ENCODE measurements around the gene TWIST1. TPM values are rescaled to one million over a fixed set of nuclear protein-coding genes. Genes with fewer than 3 reads are reported as not detected.
A peak's percentile ranks its signal among the peaks of the same experiment; 100 is the strongest.

TWIST1 gene
- total RNA-seq, 4 donors from 2014 or later = 5.6 to 35.9 (median 21.5) TPM

GRCh38 chr7:19110776-19111175, 6.7 kb downstream of the TWIST1 start:
- Histone ChIP-seq H3K27me3 (peaks cover 84% of the 10 kb centered on the region), H3K4me1 (peaks cover 0 to 48% (median 9%) of the 10 kb centered on the region in 3 donors), H3K9me3 (no peaks in the 10 kb centered on the region), H3K27ac (peak overlapping the region in 2 of 4 donors; percentile 42 to 52), H3K4me3 (no peak overlapping the region), H3K36me3 (no peaks in the 10 kb centered on the region)
- no peak for ATAC-seq
- 53 to 67% methylated on average over 3 to 6 of the region's 6 CpGs for WGBS, 2 donors (ENCODE audit: low coverage in 1 of 2)
- TF ChIP-seq, protein P1, sequence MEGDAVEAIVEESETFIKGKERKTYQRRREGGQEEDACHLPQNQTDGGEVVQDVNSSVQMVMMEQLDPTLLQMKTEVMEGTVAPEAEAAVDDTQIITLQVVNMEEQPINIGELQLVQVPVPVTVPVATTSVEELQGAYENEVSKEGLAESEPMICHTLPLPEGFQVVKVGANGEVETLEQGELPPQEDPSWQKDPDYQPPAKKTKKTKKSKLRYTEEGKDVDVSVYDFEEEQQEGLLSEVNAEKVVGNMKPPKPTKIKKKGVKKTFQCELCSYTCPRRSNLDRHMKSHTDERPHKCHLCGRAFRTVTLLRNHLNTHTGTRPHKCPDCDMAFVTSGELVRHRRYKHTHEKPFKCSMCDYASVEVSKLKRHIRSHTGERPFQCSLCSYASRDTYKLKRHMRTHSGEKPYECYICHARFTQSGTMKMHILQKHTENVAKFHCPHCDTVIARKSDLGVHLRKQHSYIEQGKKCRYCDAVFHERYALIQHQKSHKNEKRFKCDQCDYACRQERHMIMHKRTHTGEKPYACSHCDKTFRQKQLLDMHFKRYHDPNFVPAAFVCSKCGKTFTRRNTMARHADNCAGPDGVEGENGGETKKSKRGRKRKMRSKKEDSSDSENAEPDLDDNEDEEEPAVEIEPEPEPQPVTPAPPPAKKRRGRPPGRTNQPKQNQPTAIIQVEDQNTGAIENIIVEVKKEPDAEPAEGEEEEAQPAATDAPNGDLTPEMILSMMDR (IDR thresholded peaks at IDR 0.05) = no peak
- TF ChIP-seq POLR2AphosphoS5 (IDR thresholded peaks at IDR 0.05) (no peak), POLR2A (IDR thresholded peaks at IDR 0.05) (no peak), EP300 (IDR thresholded peaks at IDR 0.05) (no peak)

DNA sequence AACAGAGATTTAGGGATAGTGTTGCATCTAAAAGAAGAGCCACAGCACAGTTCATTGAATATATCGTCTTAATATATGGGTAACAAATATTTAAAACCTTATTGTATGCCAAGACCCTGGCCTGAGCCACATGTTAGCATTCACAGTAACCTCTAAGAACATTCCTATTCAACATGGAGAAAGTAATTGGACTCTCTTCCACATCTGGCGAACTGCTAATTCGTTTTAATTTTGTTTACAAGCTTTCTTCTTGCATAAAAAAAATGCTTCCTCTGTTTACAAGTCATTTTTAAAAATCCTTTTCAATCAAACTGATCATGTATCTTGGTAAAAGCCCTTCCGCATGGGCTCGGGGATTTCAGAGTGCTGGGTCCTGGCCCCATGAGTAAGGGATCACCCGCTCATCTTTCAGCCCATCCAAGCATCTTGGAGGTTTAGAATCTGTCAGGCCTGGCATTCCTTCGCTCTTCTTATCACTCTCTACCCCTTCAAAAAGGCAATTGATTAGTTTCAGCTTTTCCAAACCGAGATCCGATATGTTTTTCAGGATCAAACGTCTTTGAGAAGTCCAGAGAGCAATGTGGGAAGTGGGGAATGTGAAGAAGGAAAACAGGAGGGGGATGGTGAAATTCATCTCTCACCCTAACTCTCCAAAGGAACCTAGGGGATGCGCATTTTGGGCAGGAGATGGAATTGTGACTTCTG, 7.3 kb downstream of the TWIST1 start:
- H3K27me3 ChIP-seq = peaks cover 86% of the 10 kb centered on the region
- 74 to 78% methylated on average over 7 to 11 of the region's 11 CpGs for WGBS, 2 donors (ENCODE audit: low coverage in 1 of 2)
- no peaks in the 10 kb centered on the region for H3K9me3 ChIP-seq
- no peak for ATAC-seq
- TF ChIP-seq, protein P1 (IDR thresholded peaks at IDR 0.05) = no peak
- no peak for TF ChIP-seq POLR2AphosphoS5 (IDR thresholded peaks at IDR 0.05)
- TF ChIP-seq POLR2A (IDR thresholded peaks at IDR 0.05) = no peak
- TF ChIP-seq EP300 (IDR thresholded peaks at IDR 0.05) = no peak
- H3K27ac ChIP-seq = peak overlapping the region in 1 of 4 donors; percentile 52
- no peaks in the 10 kb centered on the region for H3K36me3 ChIP-seq
- peaks cover 0 to 44% (median 9%) of the 10 kb centered on the region in 3 donors for H3K4me1 ChIP-seq
- no peak overlapping the region for H3K4me3 ChIP-seq

- TF ChIP-seq EP300 (IDR thresholded peaks at IDR 0.05) = no peak
- peaks cover 95% of the 10 kb centered on the region for H3K27me3 ChIP-seq
- ATAC-seq = no peak
Observed at GRCh38 chr7:19109000-19109946, 8.2 kb downstream of the TWIST1 start.

GRCh38 chr7:19107356-19108146, 9.9 kb downstream of the TWIST1 start:
- peak overlapping the region in 3 of 4 donors; percentile 74 to 86 (median 80) for H3K27ac ChIP-seq
- TF ChIP-seq EP300 (IDR thresholded peaks at IDR 0.05) (no peak), POLR2AphosphoS5 (IDR thresholded peaks at IDR 0.05) (no peak), POLR2A (IDR thresholded peaks at IDR 0.05) (no peak)
- TF ChIP-seq, protein P1 (IDR thresholded peaks at IDR 0.05) = no peak
- H3K4me1 ChIP-seq = peaks cover 0 to 35% (median 9%) of the 10 kb centered on the region in 3 donors
- WGBS, 2 donors (ENCODE audit: low coverage in 1 of 2) = 3 to 9% methylated on average over 14 to 19 of the region's 48 CpGs
- no peaks in the 10 kb centered on the region for H3K36me3 ChIP-seq
- peak; percentile 65 for ATAC-seq
- peak overlapping the region; percentile 40 to 55 for H3K4me3 ChIP-seq
- H3K27me3 ChIP-seq = peaks cover 92% of the 10 kb centered on the region
- no peaks in the 10 kb centered on the region for H3K9me3 ChIP-seq

More at GRCh38 chr7:19109000-19109946, 8.2 kb downstream of the TWIST1 start:
- no peaks in the 10 kb centered on the region for H3K36me3 ChIP-seq
- no peaks in the 10 kb centered on the region for H3K9me3 ChIP-seq
- H3K4me3 ChIP-seq = no peak overlapping the region
- 59 to 76% methylated on average over 6 to 11 of the region's 11 CpGs for WGBS, 2 donors (ENCODE audit: low coverage in 1 of 2)
- H3K27ac ChIP-seq = peak overlapping the region in 3 of 4 donors; percentile 74 to 86 (median 80)
- H3K4me1 ChIP-seq = peaks cover 0 to 40% (median 9%) of the 10 kb centered on the region in 3 donors

- Histone ChIP-seq H3K4me1 (peaks cover 0 to 30% (median 9%) of the 10 kb centered on the region in 3 donors), H3K27ac (peak overlapping the region in 3 of 4 donors; percentile 74 to 86 (median 80)), H3K36me3 (no peaks in the 10 kb centered on the region), H3K9me3 (no peaks in the 10 kb centered on the region), H3K4me3 (peak overlapping the region; percentile 40 to 55), H3K27me3 (peaks cover 88% of the 10 kb centered on the region)
- 3 to 15% methylated on average over 5 to 6 of the region's 6 CpGs for WGBS, 2 donors (ENCODE audit: low coverage in 1 of 2)
- TF ChIP-seq EP300 (IDR thresholded peaks at IDR 0.05) = no peak
- no peak for TF ChIP-seq POLR2A (IDR thresholded peaks at IDR 0.05)
- TF ChIP-seq, protein P1 (IDR thresholded peaks at IDR 0.05) = no peak
- TF ChIP-seq POLR2AphosphoS5 (IDR thresholded peaks at IDR 0.05) = no peak
- no peak for ATAC-seq
Observed at GRCh38 chr7:19107081-19107355, 10.4 kb downstream of the TWIST1 start.

Measured in gastroesophageal sphincter (tissue), 4 donors.